RKO (cell line): ENCODE measurements around the gene KRTAP10-6.
"Not testable (repeated sequence)": the region's sequence is repeated elsewhere in the genome, so short reads cannot be mapped to it uniquely, and the experiment has no call there.

Experiments
- DNase-seq: peaks from one replicate; pipeline ENCODE4 v3.0.0-alpha.2; 2016; ENCODE audit warnings: low spot score

The KRTAP10-6 gene

DNA sequence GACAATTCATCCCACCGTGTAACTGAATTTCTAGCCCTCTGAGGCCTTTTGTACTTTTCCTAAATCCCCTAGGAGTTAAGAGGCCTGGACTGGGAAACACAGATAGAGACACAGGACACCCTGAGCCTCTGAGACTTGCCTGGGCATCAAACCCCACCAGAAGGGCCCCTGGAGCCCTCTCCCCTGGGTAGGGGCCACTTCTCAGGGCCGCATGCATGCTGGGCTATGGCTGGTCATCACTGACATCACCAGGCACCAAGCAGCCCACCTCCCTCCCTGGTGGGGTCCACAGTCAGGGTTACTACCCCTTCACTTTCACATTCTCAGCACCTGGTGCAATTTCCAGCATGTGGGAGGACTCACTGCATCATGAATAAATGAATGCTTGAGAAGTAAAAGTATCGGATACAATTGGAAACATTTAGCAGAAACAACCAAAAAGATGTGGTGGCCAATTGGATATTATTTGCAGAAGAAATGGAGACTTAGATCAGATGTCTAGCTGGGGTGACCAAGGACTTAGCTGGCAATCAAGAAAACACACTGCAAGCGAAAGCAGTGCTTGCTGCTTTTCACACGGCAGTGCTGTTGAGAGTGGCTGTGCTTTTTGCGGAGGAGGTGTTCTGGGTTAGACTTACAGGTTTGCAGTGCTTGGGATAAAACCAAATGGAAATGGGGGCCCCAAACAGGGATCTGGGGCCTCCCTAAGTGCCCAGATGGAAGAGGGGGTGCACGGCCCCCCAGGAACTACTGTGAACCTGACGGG, 7.1 kb upstream of the KRTAP10-6 start:
- no peak for DNase-seq

- DNase-seq = no peak
Measured at GRCh38 chr21:44598061-44598460, 5.8 kb upstream of the KRTAP10-6 start.

DNA sequence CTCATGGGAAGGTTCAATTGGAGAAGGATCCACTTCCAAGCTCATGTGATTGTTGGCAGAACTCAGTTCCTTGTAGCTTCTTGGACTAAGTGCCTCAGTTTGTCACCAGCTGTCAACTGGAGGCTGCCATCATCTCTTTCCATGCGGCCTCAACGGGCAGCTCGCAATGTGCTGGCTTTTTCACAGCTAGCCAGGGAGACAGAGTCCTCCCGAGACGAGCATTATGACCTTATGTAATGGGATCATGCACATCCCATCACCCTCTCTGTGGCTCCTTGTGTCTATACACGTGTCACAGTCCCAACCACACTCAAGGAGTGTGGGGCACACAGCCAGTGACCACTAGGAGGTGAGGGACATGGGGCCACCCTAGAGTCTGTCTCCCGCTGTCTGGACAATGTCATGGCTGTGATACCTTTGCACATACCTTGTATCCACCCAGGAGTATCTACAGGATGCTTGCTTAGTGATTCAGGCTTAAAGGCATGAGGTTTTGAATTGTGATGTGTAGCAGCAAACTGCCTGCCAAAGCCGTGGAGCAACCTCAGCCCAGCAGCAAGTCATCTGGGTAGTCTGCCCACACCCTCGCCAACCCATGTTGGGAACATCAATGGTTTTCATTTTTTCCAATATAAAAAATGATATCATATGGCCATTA, 3.9 kb upstream of the KRTAP10-6 start:
- no peak for DNase-seq

DNA sequence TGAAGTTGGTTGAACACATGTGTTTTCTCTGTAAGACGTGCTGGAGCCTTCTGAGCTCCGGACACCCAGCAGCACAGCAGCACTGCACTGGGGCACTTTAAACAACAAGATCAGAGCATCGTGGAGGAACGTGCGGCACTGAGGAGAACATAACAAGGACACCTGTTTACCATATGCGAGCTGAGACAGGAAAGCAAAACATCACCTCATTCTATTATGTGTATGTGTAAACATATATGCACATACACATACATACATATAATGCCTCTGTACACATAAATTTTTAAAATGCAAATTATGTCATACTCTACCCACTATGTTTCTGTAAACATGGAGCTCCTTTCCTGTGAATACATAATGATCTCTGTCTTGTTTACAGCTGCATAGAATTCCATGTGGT, 3.2 kb upstream of the KRTAP10-6 start:
- DNase-seq = no peak

GRCh38 chr21:44594406-44594916, 2.2 kb upstream of the KRTAP10-6 start:
- DNase-seq = no peak

DNA sequence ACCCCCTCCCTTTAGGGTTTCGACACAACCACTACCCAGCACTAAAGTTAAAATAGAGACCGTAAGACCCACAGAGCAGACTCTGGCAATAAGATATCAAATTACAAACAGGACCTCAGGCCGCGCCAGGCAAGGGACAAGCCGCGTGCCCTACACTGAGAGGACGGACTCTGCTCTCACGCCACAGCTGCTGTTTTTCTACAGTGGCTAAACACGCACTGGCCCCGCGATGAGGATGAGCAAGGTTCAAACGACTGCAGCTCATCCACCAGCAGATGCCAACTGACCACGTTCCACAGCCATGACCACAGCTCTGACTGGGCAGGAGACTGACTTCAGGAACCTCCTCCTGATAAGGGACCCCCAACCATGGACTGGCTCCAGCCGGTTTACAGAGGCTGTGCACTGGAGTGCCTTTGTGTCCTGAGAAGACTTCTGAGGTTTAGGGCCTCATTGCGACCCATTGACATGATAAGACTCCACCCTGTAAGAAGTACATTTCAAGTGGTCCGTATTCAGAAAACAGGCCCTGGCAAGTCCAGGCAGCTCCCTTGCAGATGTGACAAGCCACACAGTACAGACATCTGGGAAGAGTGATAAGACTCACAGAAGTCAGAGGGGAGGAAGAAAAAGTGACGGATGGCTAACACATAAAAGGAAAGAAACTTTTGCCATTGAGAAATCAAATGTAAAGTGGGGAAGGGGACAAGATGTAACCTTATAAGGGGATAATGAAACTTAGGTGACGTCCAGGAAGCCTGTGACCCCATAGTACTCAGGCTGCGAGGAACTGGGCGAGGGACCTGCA, 1.5 kb upstream of the KRTAP10-6 start:
- DNase-seq = no peak

DNA sequence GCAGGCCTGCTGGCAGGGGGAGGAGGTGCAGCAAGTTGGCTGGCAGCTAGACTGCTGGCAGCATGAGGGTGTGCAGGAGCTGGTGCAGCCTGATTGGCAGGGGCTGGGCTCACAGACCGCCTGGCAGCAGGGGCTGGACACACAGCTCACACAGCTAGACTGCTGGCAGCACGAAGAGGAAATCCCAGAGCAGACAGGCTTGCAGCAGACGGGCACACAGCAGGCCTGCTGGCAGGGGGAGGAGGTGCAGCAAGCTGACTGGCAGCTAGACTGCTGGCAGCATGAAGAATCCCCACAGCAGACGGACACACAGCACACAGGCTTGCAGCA, 539 bp downstream of the KRTAP10-6 start:
- not testable (repeated sequence) for DNase-seq

- DNase-seq = not testable (repeated sequence)
Measured at GRCh38 chr21:44590897-44591800, 1.2 kb downstream of the KRTAP10-6 start.

DNA sequence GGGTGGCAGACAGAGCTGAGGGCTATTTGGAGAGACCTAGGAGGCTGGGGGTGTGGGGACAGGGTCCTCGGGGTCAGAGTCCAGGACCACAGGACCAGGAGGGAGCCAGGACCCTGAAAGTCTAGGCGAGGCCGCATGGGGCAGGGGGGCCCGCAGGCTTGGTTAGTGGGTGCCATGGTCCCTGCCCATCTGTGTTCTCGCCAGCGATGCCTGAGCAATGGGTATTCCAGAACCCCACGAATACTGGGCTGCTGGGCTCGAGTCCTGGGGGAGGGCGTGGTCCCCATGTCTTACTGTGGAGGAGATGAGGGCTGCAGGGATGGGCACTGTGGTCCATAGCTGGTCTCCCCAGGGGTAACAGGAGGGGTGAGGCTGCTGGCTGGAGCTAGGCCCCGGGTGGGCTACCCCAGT, 2.0 kb downstream of the KRTAP10-6 start:
- no peak for DNase-seq

- DNase-seq = no peak
Measured at GRCh38 chr21:44589586-44590305, 2.6 kb downstream of the KRTAP10-6 start.

DNA sequence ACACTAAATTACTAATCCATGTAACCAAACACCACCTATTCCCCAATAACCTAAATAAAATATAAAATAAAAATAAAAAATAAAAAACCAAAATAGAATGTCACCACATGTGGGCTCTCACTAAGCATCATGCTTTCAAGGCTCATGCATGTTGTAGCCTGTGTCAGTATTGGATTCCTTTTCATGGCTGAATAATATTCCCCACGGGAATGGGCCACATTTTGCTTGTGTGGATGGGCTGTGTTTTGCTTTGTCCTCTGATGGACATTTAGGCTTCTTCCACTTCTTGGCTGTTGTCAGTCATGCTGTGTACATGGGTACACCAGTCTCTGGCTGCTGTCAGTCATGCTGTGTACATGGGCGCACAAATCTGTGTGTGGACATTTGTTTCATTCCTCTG, 3.2 kb downstream of the KRTAP10-6 start:
- no peak for DNase-seq

- DNase-seq = no peak
Measured at GRCh38 chr21:44585892-44586291, 6.4 kb downstream of the KRTAP10-6 start.

GRCh38 chr21:44583800-44584147, 8.5 kb downstream of the KRTAP10-6 start:
- peak; percentile 14 for DNase-seq

DNA sequence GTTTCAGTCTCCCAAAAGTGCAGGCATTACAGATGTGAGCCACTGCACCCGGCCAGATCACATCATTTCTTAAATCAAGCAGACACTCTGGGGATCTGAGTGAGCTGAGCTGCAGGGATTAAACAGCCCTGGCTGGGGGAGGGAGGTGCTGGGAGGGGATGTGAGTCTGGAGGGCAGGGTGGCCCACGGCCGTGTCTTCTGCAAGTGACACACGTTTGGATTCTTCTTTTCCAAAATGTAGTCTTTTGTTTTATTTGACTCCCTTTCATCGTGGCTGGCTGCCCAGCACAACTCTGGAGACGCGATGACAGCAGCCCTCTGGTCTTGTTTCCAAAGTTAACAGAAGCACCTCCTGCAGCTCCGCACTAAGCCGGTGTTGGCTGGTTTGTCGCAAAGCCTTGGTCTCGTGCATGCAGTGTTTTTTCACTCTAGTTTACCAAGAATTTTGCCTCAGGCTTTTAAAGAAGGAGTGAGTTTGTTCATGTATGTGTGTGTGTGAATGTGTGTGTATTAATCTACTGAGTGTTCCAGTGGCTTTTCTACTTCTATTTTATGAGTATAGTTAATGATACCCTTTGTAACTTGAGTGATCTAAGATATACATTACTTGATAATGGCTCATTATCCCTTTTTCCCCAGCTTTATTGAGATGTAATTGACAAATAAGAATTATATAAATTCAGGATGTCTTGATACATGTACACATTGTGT, 9.1 kb downstream of the KRTAP10-6 start:
- DNase-seq = no peak

DNA sequence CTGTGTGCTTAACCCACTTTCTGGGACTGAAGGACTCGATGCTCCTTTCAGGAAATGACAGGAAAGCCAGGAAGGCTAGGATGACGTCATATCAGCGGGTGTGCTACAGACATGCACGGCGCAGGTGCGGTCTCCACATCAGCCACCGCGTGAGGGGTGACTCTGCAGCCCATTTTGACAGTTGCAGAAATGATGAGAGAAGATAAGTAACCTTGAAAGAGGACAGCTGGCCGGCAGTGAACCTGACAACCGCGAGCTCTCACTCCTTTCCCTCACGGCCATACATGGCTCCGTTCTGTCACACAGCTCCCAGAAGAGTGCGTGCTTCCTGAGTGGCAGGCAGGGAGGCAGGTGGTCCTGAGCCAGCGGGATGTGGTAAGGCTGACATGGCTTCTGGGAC, 10.2 kb downstream of the KRTAP10-6 start:
- no peak for DNase-seq

DNA sequence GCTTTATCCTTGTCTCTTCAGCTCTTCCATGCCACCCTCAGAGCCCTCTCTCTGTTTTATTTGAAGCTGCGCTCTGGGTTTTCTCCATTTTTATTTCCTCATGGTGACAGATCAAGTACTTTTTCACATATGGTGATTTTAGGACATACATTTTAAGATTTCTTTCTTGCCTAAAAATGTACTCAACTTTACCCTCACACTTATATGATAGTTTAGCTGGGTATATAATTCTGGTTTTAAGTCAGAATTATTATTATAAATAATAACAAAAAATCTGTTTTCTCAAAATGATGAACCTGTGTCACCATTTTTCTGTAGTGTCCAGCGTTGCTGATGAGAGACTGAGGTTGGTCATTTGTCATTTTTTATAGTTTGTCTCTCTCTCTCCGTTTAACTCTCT, 11.1 kb downstream of the KRTAP10-6 start:
- no peak for DNase-seq

DNA sequence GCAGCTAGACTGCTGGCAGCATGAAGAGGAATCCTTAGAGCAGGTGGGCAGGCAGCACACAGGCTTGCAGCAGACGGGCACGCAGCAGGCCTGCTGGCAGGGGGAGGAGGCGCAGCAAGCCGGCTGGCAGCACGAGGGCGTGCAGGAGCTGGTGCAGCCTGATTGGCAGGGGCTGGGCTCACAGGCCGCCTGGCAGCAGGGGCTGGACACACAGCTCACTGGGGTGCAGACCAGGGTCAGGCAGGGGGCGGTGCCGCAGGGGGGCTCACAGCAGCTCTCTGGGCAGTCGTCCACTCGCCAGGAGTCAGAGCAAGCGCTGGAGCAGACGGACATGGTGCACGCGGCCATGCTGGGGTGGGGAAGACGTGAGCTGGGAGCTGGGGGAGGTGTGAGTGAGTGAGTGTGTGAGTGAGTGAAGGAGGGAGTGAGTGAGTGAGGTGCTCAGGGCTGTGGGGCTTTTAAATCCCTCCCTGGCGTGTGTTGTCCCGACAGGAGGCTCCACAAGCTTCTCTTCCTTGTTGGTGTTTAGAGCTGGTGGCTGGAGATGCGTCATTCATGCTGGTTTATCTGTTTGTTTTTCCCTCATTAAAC, 12.0 kb downstream of the KRTAP10-6 start, which contains the start of gene KRTAP10-5:
Gene KRTAP10-5 (minus strand): TSS at position 374 of the 591 bp plus-strand sequence. CDS start 26 bp downstream, at position 348.
- DNase-seq = not testable (repeated sequence)

- no peak for DNase-seq
Measured at GRCh38 chr21:44579833-44580144, 12.5 kb downstream of the KRTAP10-6 start.

DNA sequence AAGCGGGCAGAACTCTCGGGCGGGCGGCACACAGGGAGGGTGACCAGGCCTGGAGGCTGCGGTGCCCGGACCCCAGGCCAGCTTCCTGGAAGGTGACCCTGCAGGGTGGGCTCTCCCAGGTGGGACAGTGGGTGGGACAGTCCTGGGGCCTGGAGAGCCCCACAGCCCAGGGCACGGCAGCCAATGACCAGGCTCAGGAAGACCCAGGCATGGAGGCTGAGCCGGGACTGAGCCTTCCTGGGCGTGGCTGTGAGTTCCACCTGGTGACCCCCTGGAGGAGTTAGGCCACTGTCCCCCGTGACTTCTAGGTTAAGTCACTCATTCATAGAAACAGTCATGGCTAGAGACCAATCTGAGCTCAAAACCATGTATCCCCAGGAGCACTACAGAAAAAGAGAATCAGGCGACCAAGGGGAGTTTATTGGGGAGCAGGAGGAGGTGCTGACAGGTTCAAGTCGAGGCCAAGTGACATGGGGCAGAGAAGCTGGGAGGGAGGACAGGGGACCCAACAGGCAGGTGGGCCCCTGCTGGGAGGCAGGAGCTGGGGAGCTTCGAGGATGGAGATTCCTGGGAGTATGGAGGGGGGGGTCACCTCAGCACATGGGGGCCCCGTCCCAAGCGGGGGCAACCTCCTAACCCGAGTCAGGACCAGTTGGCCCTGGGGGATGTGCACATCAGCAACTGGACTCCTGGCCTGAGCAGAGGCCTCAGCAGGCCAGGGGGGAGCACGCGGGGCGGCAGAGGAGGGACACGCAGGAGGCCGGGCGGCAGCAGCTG, 13.1 kb downstream of the KRTAP10-6 start:
- no peak for DNase-seq
